HG03025 (cell line): ENCODE results near the gene SLC22A23.

Experiments
- ATAC-seq: cut with Tn5 transposase; IDR thresholded peaks from one replicate; pipeline ENCODE4 v1.9.1; 2021; ENCODE audit warnings: mild to moderate bottlenecking, moderate library complexity; ENCODE audit not compliant: unreplicated experiment, low FRiP score

Gene SLC22A23

GRCh38 chr6:3446184-3446583 is 10.7 kb downstream of the SLC22A23 start:
- ATAC-seq = no peak

GRCh38 chr6:3444276-3445088 is 12.4 kb downstream of the SLC22A23 start:
- ATAC-seq = no peak

DNA sequence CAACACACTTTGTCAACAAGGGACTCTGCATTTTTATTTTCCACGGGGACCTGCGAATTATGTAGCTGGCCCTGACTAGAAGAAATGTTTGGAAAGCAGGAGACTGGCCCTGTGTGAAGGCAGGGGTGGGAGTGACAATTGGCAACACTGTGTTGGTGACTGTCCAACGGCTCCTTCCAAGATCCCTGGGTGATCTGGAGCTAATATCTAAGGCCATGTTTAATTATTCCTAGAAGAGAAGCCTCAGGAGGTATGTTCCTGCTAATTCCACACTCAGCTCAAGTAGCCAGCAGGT is 13.7 kb downstream of the SLC22A23 start:
- no peak for ATAC-seq

GRCh38 chr6:3442431-3443220 is 14.2 kb downstream of the SLC22A23 start:
- no peak for ATAC-seq

DNA sequence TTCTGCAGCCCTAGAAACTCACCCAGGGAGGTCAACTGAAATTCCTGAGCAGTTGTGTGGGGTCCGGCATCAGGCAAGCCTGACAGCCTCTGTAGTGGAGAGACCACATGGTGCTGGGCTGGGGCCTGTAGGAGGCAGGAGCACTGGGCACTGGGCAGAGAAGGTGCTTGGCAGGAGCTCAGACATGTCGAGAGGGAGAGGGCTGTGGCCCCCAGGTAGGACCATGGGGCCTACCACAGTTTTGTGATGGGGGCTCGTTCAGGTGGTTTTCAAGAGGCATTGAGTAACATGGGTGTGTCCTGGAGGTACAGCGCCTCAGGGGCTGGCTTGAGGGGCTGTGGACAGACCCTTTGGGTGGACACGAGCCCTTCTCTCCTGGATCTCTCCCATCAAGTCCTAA is 15.9 kb downstream of the SLC22A23 start:
- ATAC-seq = no peak

DNA sequence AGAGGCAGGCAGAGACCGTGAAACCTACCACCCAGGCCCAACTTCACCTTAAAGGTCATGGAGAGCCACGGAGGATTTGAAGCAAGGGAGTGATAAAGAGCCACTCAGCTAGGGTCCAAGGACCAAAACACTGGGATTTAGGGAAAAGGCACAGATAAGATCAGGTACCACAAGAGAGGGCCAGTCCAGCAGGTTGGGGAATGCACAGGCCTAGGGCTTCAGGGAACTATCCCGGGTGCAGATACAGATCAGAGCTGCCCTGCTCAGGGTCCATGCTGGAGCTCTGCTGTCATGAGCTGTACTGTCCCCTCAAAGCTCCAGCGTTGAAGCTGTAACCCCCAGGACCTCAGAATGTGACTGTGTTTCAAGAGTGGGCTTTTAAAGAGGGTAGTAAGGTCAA is 16.9 kb downstream of the SLC22A23 start:
- ATAC-seq = no peak

GRCh38 chr6:3438190-3439167 is 18.4 kb downstream of the SLC22A23 start:
- no peak for ATAC-seq

GRCh38 chr6:3433005-3433404 is 23.8 kb downstream of the SLC22A23 start:
- no peak for ATAC-seq

DNA sequence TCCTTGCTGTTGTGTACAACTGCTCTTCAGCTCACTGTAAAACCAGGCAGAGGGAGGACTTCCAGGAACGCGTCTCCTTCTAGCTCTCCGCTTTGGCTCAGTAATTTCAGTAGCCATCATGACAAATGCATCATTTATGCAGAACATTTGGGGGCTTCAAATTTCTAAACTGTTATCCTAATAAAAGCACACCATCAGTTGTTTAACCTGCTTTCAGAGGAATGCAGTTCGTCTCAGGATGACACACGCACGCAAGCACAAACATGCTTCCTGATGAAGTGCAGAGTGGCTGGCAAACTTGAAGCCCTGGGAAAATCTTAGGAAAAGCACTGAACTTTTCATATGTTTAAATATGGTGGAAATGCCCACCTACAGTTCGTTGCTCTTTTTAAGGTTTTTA is 24.4 kb downstream of the SLC22A23 start:
- ATAC-seq = no peak

DNA sequence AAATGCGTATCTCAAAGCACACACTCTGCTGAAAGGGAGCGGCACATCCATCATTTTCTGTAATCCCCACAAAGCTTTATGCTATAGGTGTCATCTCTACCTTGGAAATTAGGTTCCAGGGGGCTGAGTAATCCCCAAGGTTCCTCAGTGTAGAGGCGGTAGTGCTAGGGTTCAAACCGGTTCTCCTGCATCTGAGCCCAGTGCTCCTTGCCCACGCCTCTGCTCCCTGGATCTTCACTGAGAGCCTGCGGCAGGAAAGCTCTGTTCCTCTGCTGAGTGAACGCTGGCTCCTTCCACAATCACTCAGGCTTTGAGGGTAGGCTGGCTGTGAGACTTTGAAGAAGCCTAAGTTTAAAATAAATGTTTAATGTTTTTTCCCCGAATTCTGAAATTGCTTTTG is 24.9 kb downstream of the SLC22A23 start:
- ATAC-seq = no peak

GRCh38 chr6:3429211-3429610 is 27.6 kb downstream of the SLC22A23 start:
- ATAC-seq = no peak

DNA sequence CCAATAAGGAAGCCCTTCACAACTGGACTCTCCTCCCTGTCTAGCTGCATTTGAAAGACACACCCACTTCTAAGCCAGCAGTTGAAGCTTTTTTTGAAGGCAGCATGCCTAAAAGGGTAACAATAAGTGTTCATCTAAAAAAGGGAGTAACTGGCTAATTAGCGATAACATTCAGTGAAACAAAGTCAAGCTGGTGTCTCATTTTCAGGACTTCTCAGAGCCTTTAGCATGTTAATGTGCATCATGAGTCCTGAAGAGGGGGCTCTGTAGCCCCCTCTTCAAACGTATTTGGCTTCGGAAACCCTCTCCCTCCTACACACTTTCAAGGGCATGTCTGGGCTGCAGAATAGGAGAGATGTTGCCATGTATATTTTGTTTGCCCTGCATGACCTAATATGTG is 28.1 kb downstream of the SLC22A23 start:
- no peak for ATAC-seq

DNA sequence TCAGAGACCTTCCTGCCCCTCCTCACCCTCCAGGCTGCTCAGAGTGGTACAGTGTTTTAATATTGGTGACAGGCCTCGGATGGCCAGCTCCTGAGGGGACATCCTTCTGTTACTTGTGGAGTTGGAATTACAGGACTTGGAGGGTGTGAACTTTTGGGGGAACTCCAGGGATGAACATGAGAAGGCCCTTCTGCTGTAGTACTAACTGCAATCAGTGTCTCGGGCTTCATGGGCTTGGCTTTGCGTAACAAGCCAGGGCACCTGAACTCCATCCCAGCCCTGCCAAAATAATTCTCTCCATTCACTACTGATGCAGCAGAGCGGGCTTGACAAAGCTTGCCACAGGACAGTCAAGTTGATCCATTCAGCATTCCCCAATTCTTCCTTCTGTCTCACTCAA is 28.6 kb downstream of the SLC22A23 start:
- ATAC-seq = no peak

DNA sequence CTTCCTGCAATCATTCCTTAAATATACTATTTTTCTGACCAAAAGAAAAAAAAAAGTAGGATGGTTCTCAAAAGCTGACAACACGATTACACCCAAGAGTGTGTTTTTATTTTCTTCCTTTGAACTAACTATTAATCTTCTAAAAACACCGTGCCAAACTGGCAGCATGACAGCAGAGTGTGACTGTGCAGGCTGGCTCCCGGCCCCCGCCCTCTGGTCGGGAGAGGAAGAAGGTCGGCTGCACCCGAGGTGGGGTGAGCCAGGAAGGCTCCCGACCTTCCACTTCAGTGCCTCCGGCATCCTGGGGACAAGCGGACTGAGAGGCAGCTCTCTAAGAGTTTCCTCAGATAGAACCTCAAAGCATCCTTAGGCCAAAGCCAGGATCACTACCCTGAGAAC is 29.2 kb downstream of the SLC22A23 start:
- no peak for ATAC-seq

- ATAC-seq = no peak
Observed at GRCh38 chr6:3426927-3427686, 29.7 kb downstream of the SLC22A23 start.

- ATAC-seq = no peak
Observed at GRCh38 chr6:3426091-3426926, 30.5 kb downstream of the SLC22A23 start.

DNA sequence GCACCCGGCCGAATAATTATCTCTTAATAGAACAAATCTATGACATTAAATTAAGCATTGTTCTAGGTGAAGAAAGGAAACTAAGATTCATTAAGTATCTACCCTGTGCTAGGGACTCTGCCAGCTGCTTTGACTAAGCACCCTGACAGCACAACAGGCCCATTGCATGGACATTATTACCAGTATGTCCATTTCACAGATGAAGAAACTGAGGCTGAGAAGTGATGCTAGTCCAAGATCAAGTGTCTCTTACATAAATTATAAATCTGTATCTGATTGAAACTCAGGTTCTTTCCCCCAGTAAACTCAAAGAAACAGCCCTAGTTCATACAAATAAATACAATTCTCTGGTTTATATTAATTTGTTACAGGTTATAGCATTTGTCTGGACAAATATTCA is 31.3 kb downstream of the SLC22A23 start:
- ATAC-seq = no peak

DNA sequence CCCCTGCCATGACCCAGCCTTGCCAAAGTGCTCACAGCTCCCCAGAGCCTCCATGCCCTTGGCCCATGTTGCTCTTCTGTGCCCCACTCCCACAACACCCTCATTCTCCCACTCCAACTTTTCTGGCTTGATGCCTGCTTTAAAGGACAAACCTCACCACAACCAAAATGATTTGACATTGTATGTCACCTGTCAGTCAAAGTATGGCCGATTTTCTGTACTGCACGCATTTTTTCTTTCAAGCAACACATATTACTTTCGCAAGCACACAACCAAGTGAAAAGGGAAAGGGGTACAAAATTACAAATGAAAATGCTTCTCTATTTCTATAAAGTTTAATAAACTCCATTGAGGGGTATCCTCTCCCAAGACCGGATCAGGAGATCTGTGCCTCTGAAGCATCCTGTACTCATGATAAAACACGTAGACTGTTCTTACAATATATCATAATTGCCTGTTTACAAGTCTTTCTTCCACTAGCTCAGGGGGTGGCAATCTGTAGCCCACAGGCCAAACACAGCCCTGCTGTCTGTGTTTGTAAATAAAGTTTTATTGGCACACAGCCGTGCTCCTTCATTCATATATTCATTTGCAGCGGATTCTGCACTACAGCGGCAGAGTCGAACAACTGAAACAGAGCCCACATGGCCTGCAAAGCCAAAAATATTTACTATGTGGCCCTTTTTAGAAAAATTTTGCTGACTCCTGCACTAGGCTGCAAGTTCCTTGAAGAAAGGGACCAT is 32.5 kb downstream of the SLC22A23 start:
- ATAC-seq = no peak
